Endothelial cell of umbilical vein (primary cell): ENCODE results near the gene CXCL14.

Experiments
- GATA2 ChIP-seq: IDR thresholded peaks from 2 replicates; pipeline ENCODE4 v1.7.0; 2011; ENCODE audit warnings: low read depth, mild to moderate bottlenecking, moderate library complexity, mixed read lengths, low read length; ENCODE audit not compliant: insufficient read length, insufficient read depth
- POLR2A ChIP-seq: IDR thresholded peaks from 2 replicates; pipeline ENCODE4 v1.6.1; 2012; ENCODE audit warnings: low read depth, mild to moderate bottlenecking, control low read depth, low read length
- TF ChIP-seq, protein P1 (sequence below), 2 donors: IDR thresholded peaks; 1 replicate in 1 of 2; 2 replicates in 1 of 2; pipeline ENCODE4 v1.5.1; 2011; ENCODE audit warnings: low read length in 2 of 2, mild to moderate bottlenecking in 2 of 2, moderate library complexity in 2 of 2, control low read depth in 1 of 2, inconsistent platforms in 1 of 2, low read depth in 1 of 2; ENCODE audit not compliant: insufficient read depth in 1 of 2; ENCODE audit errors: extremely low read depth in 1 of 2

DNA sequence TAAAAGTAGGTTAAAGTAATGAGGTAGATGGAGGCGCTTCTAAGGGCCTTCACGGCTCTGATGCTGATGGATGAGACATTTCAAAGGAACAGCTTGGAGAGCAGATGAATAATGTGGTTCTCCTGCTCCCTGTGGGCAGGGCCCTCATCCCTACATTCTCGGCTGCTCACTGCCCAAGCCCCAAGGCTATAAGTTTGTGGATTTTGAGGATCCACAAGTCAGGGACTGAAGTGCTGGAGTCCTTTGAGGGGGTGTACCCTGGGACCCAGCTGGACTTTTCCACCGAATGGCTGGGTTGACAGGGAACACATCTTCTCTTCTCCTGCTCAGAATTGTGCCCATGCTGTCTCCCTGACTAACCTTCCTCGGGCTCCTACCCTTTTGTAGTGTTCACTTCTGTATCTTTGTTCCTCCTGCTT, 21.4 kb upstream of the CXCL14 start:
- TF ChIP-seq, protein P1, sequence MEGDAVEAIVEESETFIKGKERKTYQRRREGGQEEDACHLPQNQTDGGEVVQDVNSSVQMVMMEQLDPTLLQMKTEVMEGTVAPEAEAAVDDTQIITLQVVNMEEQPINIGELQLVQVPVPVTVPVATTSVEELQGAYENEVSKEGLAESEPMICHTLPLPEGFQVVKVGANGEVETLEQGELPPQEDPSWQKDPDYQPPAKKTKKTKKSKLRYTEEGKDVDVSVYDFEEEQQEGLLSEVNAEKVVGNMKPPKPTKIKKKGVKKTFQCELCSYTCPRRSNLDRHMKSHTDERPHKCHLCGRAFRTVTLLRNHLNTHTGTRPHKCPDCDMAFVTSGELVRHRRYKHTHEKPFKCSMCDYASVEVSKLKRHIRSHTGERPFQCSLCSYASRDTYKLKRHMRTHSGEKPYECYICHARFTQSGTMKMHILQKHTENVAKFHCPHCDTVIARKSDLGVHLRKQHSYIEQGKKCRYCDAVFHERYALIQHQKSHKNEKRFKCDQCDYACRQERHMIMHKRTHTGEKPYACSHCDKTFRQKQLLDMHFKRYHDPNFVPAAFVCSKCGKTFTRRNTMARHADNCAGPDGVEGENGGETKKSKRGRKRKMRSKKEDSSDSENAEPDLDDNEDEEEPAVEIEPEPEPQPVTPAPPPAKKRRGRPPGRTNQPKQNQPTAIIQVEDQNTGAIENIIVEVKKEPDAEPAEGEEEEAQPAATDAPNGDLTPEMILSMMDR (IDR thresholded peaks at IDR 0.05; ENCODE audit: extremely low read depth in 1 of 2, insufficient read depth in 1 of 2, low read depth in 1 of 2, low read length in 2 of 2): no peak
- no peak for TF ChIP-seq GATA2
- TF ChIP-seq POLR2A: no peak
